Liver (tissue), 9 donors: ENCODE measurements around the gene MEIS2. TPM values are rescaled to one million over a fixed set of nuclear protein-coding genes. Genes with fewer than 3 reads are reported as not detected.

Source experiments
- DNase-seq: peaks from one replicate; pipeline ENCODE4 v3.0.0-alpha.2; 2017; ENCODE audit warnings: low spot score
- H3K27ac ChIP-seq, 2 donors: one replicate each; pipeline ENCODE4 v1.7.0; 2013; ENCODE audit warnings: inconsistent platforms in 2 of 2, low read length in 2 of 2, control low read depth in 1 of 2, low read depth in 1 of 2, mild to moderate bottlenecking in 1 of 2
- H3K27me3 ChIP-seq, 4 donors: one replicate each; pipeline versions ENCODE4 v1.6.1 to v1.7.0; 2013; ENCODE audit warnings: low read length in 3 of 4, inconsistent platforms in 1 of 4, mild to moderate bottlenecking in 1 of 4, moderate library complexity in 1 of 4; ENCODE audit not compliant: control insufficient read depth in 4 of 4, insufficient read depth in 4 of 4
- H3K36me3 ChIP-seq, 4 donors: one replicate each; pipeline versions ENCODE4 v1.6.1 to v1.7.0; 2013; ENCODE audit warnings: low read length in 3 of 4, mild to moderate bottlenecking in 3 of 4, low read depth in 1 of 4, moderate library complexity in 1 of 4; ENCODE audit not compliant: control insufficient read depth in 4 of 4, insufficient read depth in 3 of 4
- H3K4me1 ChIP-seq, 4 donors: one replicate each; pipeline versions ENCODE4 v1.6.1 to v1.7.0; 2013; ENCODE audit warnings: low read length in 3 of 4, mild to moderate bottlenecking in 3 of 4, moderate library complexity in 1 of 4; ENCODE audit not compliant: control insufficient read depth in 4 of 4, insufficient read depth in 4 of 4
- H3K4me3 ChIP-seq, 3 donors: one replicate each; pipeline versions ENCODE4 v1.6.1 to v1.7.0; 2013; ENCODE audit warnings: low read length in 3 of 3, control low read depth in 1 of 3, low read depth in 1 of 3, mild to moderate bottlenecking in 1 of 3
- H3K9ac ChIP-seq, 2 donors: one replicate each; pipeline ENCODE4 v1.7.0; 2013; ENCODE audit warnings: low read length in 2 of 2, mild to moderate bottlenecking in 2 of 2, moderate library complexity in 2 of 2, control low read depth in 1 of 2, low read depth in 1 of 2
- H3K9me3 ChIP-seq, 4 donors: one replicate each; pipeline versions ENCODE4 v1.6.1 to v1.7.0; 2013; ENCODE audit warnings: low read length in 3 of 4; ENCODE audit not compliant: control insufficient read depth in 4 of 4
- ATF3 ChIP-seq: IDR thresholded peaks from 2 replicates; pipeline ENCODE4 v1.6.1; 2016; ENCODE audit warnings: antibody characterized with exemption
- CTCF ChIP-seq: fragments of 150-350 bp; IDR thresholded peaks from 2 replicates; pipeline ENCODE4 v1.5.1; 2017; ENCODE audit warnings: improper control_type of control experiment, low read depth, low read length; ENCODE audit not compliant: missing input control
- EGR1 ChIP-seq, 2 donors: IDR thresholded peaks; 2 replicates each; pipeline ENCODE4 v1.6.1; 2016 to 2018; ENCODE audit warnings: antibody characterized with exemption in 2 of 2, low read depth in 2 of 2
- FOXA1 ChIP-seq: IDR thresholded peaks from 2 replicates; pipeline ENCODE4 v1.6.1; 2016; ENCODE audit warnings: antibody characterized with exemption
- FOXA2 ChIP-seq: IDR thresholded peaks from 2 replicates; pipeline ENCODE4 v1.6.1; 2016; ENCODE audit warnings: antibody characterized with exemption
- GABPA ChIP-seq, 2 donors: IDR thresholded peaks in 1 of 2; conservative IDR thresholded peaks in 1 of 2; 2 replicates each; pipeline ENCODE4 v1.6.1; 2016; ENCODE audit warnings: antibody characterized with exemption in 2 of 2, mild to moderate bottlenecking in 1 of 2, moderate library complexity in 1 of 2
- HNF4A ChIP-seq, 2 donors: conservative IDR thresholded peaks; 2 replicates each; pipeline ENCODE4 v1.6.1; 2016; ENCODE audit warnings: antibody characterized with exemption in 2 of 2, mild to moderate bottlenecking in 2 of 2
- HNF4G ChIP-seq: IDR thresholded peaks from 2 replicates; pipeline ENCODE4 v1.6.1; 2016; ENCODE audit warnings: antibody characterized with exemption
- JUND ChIP-seq, 2 donors: IDR thresholded peaks; 2 replicates each; pipeline ENCODE4 v1.6.1; 2016; ENCODE audit warnings: antibody characterized with exemption in 2 of 2
- MAX ChIP-seq: IDR thresholded peaks from 2 replicates; pipeline ENCODE4 v1.6.1; 2016; ENCODE audit warnings: antibody characterized with exemption
- NR2F2 ChIP-seq: IDR thresholded peaks from 2 replicates; pipeline ENCODE4 v1.6.1; 2016; ENCODE audit warnings: antibody characterized with exemption
- RAD21 ChIP-seq, 2 donors: IDR thresholded peaks; 2 replicates each; pipeline ENCODE4 v1.6.1; 2016; ENCODE audit warnings: antibody characterized with exemption in 2 of 2, mild to moderate bottlenecking in 2 of 2
- REST ChIP-seq: IDR thresholded peaks from 2 replicates; pipeline ENCODE4 v1.6.1; 2016; ENCODE audit warnings: antibody characterized with exemption, mild to moderate bottlenecking
- RXRA ChIP-seq, 2 donors: IDR thresholded peaks; 2 replicates each; pipeline ENCODE4 v1.6.1; 2017 to 2018; ENCODE audit warnings: antibody characterized with exemption in 2 of 2, mild to moderate bottlenecking in 1 of 2
- SP1 ChIP-seq: IDR thresholded peaks from 2 replicates; pipeline ENCODE4 v1.6.1; 2018; ENCODE audit warnings: antibody characterized with exemption, mild to moderate bottlenecking
- YY1 ChIP-seq: IDR thresholded peaks from 2 replicates; pipeline ENCODE4 v1.6.1; 2016; ENCODE audit warnings: antibody characterized with exemption, mild to moderate bottlenecking
- ZBTB33 ChIP-seq: IDR thresholded peaks from 2 replicates; pipeline ENCODE4 v1.6.1; 2016; ENCODE audit warnings: antibody characterized with exemption
- WGBS: extraction: QIAGEN DNeasy Blood & Tissue Kit; methylation state at CpG from one replicate; pipeline ENCODE4 v1.1.7; 2013; 5-methylcytosine and 5-hydroxymethylcytosine counted together
- polyA plus RNA-seq, 2 donors: library from polyadenylated mRNA; stranded (reverse) in 1 of 2; unstranded in 1 of 2; fragments of 200-250 nt in 1 of 2; fragments of >200 nt in 1 of 2; fragmentation: Nextera tagmentation in 1 of 2; extraction: Ambion mirVana in 1 of 2; gene quantifications; one replicate each; pipeline versions ENCODE4 v1.2.1 to v1.2.3, GENCODE V29; 2013 to 2015
- total RNA-seq, 2 donors: library from RNA; depleted of rRNA; stranded (reverse); fragments of >200 nt; gene quantifications; one replicate each; pipeline ENCODE4 v1.2.3, GENCODE V29; 2014
- donor health status: healthy.
- donor health status: healthy.
- donor health status: healthy.
- donor health status: healthy.
- donor health status: healthy.

Gene MEIS2
- total and polyA plus RNA-seq, 4 donors, result 3.9 to 12.6 (median 7.6) TPM

- H3K27ac ChIP-seq, result no peak overlapping the region
- TF ChIP-seq HNF4A (conservative IDR thresholded peaks at IDR 0.05), result peak in 1 of 2 donors; percentile 7
- TF ChIP-seq YY1, result peak; percentile 16
- peak in 1 of 2 donors; percentile 29 for TF ChIP-seq RAD21 (IDR thresholded peaks at IDR 0.05)
- no peak for TF ChIP-seq EGR1 (IDR thresholded peaks at IDR 0.05; ENCODE audit: low read depth in 2 of 2)
- no peak for TF ChIP-seq JUND (IDR thresholded peaks at IDR 0.05)
- TF ChIP-seq HNF4G, result no peak
- TF ChIP-seq SP1, result no peak
- H3K4me3 ChIP-seq, result no peak overlapping the region
- H3K9me3 ChIP-seq, result no peaks in the 10 kb centered on the region
- peaks cover 0 to 9% (median 3%) of the 10 kb centered on the region in 4 donors for H3K4me1 ChIP-seq
- no peaks in the 10 kb centered on the region for H3K27me3 ChIP-seq
- no peak for DNase-seq
- H3K9ac ChIP-seq, result no peak overlapping the region
- no peaks in the 10 kb centered on the region for H3K36me3 ChIP-seq
- WGBS, result 57% methylated on average over 4 of the region's 4 CpGs
Observed at GRCh38 chr15:36965570-36966342, 134.6 kb downstream of the MEIS2 start.

- H3K9ac ChIP-seq, result no peak overlapping the region
- H3K9me3 ChIP-seq, result no peaks in the 10 kb centered on the region
- DNase-seq, result no peak
- H3K4me1 ChIP-seq, result peaks cover 0 to 13% (median 4%) of the 10 kb centered on the region in 4 donors
- no peak overlapping the region for H3K4me3 ChIP-seq
- no peaks in the 10 kb centered on the region for H3K36me3 ChIP-seq
- no peak for TF ChIP-seq MAX
- H3K27ac ChIP-seq, result no peak overlapping the region
- no peaks in the 10 kb centered on the region for H3K27me3 ChIP-seq
Observed at GRCh38 chr15:36964626-36965025, 135.7 kb downstream of the MEIS2 start.

- 96% methylated on average over 1 of the region's 1 CpG for WGBS
- H3K4me1 ChIP-seq, result peaks cover 0 to 13% (median 4%) of the 10 kb centered on the region in 4 donors
Observed at GRCh38 chr15:36961956-36962355, 138.4 kb downstream of the MEIS2 start.

More at GRCh38 chr15:36961956-36962355, 138.4 kb downstream of the MEIS2 start:
- Histone ChIP-seq H3K9ac (no peak overlapping the region), H3K27me3 (no peaks in the 10 kb centered on the region), H3K36me3 (no peaks in the 10 kb centered on the region), H3K27ac (no peak overlapping the region), H3K4me3 (no peak overlapping the region), H3K9me3 (no peaks in the 10 kb centered on the region)
- TF ChIP-seq CTCF, result no peak
- no peak for TF ChIP-seq HNF4A (conservative IDR thresholded peaks at IDR 0.05)
- no peak for TF ChIP-seq EGR1 (IDR thresholded peaks at IDR 0.05; ENCODE audit: low read depth in 2 of 2)
- TF ChIP-seq FOXA2, result no peak
- no peak for TF ChIP-seq HNF4G
- no peak for TF ChIP-seq RAD21 (IDR thresholded peaks at IDR 0.05)
- TF ChIP-seq REST, result no peak
- no peak for TF ChIP-seq ATF3
- no peak for TF ChIP-seq SP1
- no peak for TF ChIP-seq RXRA (IDR thresholded peaks at IDR 0.05)
- TF ChIP-seq NR2F2, result no peak
- TF ChIP-seq FOXA1, result no peak
- no peak for TF ChIP-seq MAX
- no peak for TF ChIP-seq YY1
- TF ChIP-seq GABPA (IDR thresholded peaks at IDR 0.05 in 1 of 2, conservative IDR thresholded peaks at IDR 0.05 in 1 of 2), result no peak
- no peak for TF ChIP-seq ZBTB33
- DNase-seq, result no peak
